ENCODE results near the gene ZNHIT3. TPM values are rescaled to one million over a fixed set of nuclear protein-coding genes. Genes with fewer than 3 reads are reported as not detected.

Gene ZNHIT3
- total and polyA plus RNA-seq, 2 of the 13 experiments (the other 11 are each of a cell fraction or from before 2014, with no cell fraction given), result 66.6 to 77.4 TPM

GRCh38 chr17:36544307-36545076, 58.0 kb downstream of the ZNHIT3 start, which contains the start of gene GGNBP2 (continued):
- no peak for TF ChIP-seq FUBP1 (CRISPR knock-in tag; IDR thresholded peaks at IDR 0.05; ENCODE audit: borderline replicate concordance)
- no peak for TF ChIP-seq ZNF256 (CRISPR knock-in tag; conservative IDR thresholded peaks at IDR 0.05)
- TF ChIP-seq SALL2 (CRISPR knock-in tag; IDR thresholded peaks at IDR 0.05), result no peak
- no peak for TF ChIP-seq CBX5 (CRISPR knock-in tag; IDR thresholded peaks at IDR 0.05; ENCODE audit: borderline replicate concordance)
- TF ChIP-seq ZC3H4 (CRISPR knock-in tag; IDR thresholded peaks at IDR 0.05; ENCODE audit: borderline replicate concordance), result peak; percentile 38; the same call in 1 of the 2 replicates
- TF ChIP-seq NCOR1 (IDR thresholded peaks at IDR 0.05; ENCODE audit: borderline replicate concordance, low read length), result 0 out of 2 replicates have a peak, but pooled peaks have one; percentile 10
- no peak for TF ChIP-seq NFIB (CRISPR knock-in tag; IDR thresholded peaks at IDR 0.05; ENCODE audit: borderline replicate concordance)
- TF ChIP-seq SPEN (CRISPR knock-in tag; IDR thresholded peaks at IDR 0.05; ENCODE audit: low read depth), result peak; percentile 45; the same call in 1 of the 2 replicates
- no peak for TF ChIP-seq KDM1A (CRISPR knock-in tag; IDR thresholded peaks at IDR 0.05)
- TF ChIP-seq MYC (CRISPR knock-in tag; IDR thresholded peaks at IDR 0.05; ENCODE audit: borderline replicate concordance), result peak; percentile 42; the same call in 1 of the 2 replicates
- TF ChIP-seq ZC3H13 (CRISPR knock-in tag; IDR thresholded peaks at IDR 0.05), result no peak; the same call in 1 of the 2 replicates
- TF ChIP-seq ZNF20 (CRISPR knock-in tag; IDR thresholded peaks at IDR 0.05), result no peak
- no peak for TF ChIP-seq CC2D1A (CRISPR knock-in tag; IDR thresholded peaks at IDR 0.05)
- no peak for TF ChIP-seq GPBP1L1 (CRISPR knock-in tag; IDR thresholded peaks at IDR 0.05)
- TF ChIP-seq ZNF317 (CRISPR knock-in tag; IDR thresholded peaks at IDR 0.05), result no peak; the same call in 1 of the 2 replicates
- TF ChIP-seq IRF1 (CRISPR knock-in tag; IDR thresholded peaks at IDR 0.05; ENCODE audit: low read depth), result no peak
- TF ChIP-seq ZFYVE20 (CRISPR knock-in tag; IDR thresholded peaks at IDR 0.05; ENCODE audit: borderline replicate concordance, low read depth), result 0 out of 2 replicates have a peak, but pooled peaks have one; percentile 34
- TF ChIP-seq HCFC1 (IDR thresholded peaks at IDR 0.05; ENCODE audit: low read depth, low read length), result no peak
- TF ChIP-seq ZFX (CRISPR knock-in tag; IDR thresholded peaks at IDR 0.05; ENCODE audit: low read depth), result peak; percentile 93
- TF ChIP-seq DPF2 (CRISPR knock-in tag; IDR thresholded peaks at IDR 0.05; ENCODE audit: borderline replicate concordance, low read depth), result no peak
- TF ChIP-seq NKX3-1 (CRISPR knock-in tag; IDR thresholded peaks at IDR 0.05), result no peak; the same call in 1 of the 2 replicates
- TF ChIP-seq ZBTB43 (CRISPR knock-in tag; conservative IDR thresholded peaks at IDR 0.05), result no peak
- TF ChIP-seq CERS6 (CRISPR knock-in tag; IDR thresholded peaks at IDR 0.05), result no peak
